GM23338 (cell line): ENCODE measurements around the gene FAM20C. TPM values are rescaled to one million over a fixed set of nuclear protein-coding genes. Genes with fewer than 3 reads are reported as not detected.

ENCODE experiments used
- ATAC-seq: fragments of 200-7000 bp; cut with Tn5 transposase; 3 replicates; pipeline ENCODE4 v1.9.1; 2020
- DNase-seq: peaks from one replicate; pipeline ENCODE4 v3.0.0-alpha.2; 2015; ENCODE audit warnings: low spot score
- H2AFZ ChIP-seq: fragments of 200-600 bp; sonication (generic); 2 replicates; pipeline ENCODE4 v1.8.0; 2016; ENCODE audit warnings: antibody characterized with exemption, mild to moderate bottlenecking, moderate library complexity
- H3F3A ChIP-seq: fragments of 200-600 bp; sonication (generic); replicated peaks from 2 replicates; pipeline ENCODE4 v1.8.0; 2017; ENCODE audit warnings: antibody characterized with exemption, mixed run types, low read depth
- H3K27ac ChIP-seq: fragments of 200-600 bp; sonication (generic); 2 replicates; pipeline ENCODE4 v1.6.1; 2016; ENCODE audit warnings: low read depth
- H3K27me3 ChIP-seq: fragments of 200-600 bp; sonication (generic); 2 replicates; pipeline ENCODE4 v1.8.0; 2016; ENCODE audit warnings: mild to moderate bottlenecking, mixed run types, moderate library complexity; ENCODE audit not compliant: insufficient read depth
- H3K36me3 ChIP-seq: fragments of 200-600 bp; sonication (generic); 2 replicates; pipeline ENCODE4 v1.8.0; 2016; ENCODE audit warnings: mild to moderate bottlenecking; ENCODE audit not compliant: insufficient read depth
- H3K4me1 ChIP-seq: fragments of 200-600 bp; sonication (generic); 2 replicates; pipeline ENCODE4 v1.8.0; 2016; ENCODE audit warnings: mild to moderate bottlenecking, moderate library complexity; ENCODE audit not compliant: insufficient read depth
- H3K4me2 ChIP-seq: fragments of 200-600 bp; sonication (generic); 2 replicates; pipeline ENCODE4 v1.7.1; 2017; ENCODE audit warnings: mixed run types
- H3K4me3 ChIP-seq: fragments of 200-600 bp; sonication (generic); 2 replicates; pipeline ENCODE4 v1.6.1; 2016; ENCODE audit warnings: mixed run types
- H3K79me2 ChIP-seq: fragments of 200-600 bp; sonication (generic); replicated peaks from 2 replicates; pipeline ENCODE4 v1.8.0; 2017; ENCODE audit warnings: mild to moderate bottlenecking; ENCODE audit not compliant: insufficient read depth
- H3K9me2 ChIP-seq: fragments of 200-600 bp; sonication (generic); 2 replicates; pipeline ENCODE4 v1.8.0; 2017; ENCODE audit not compliant: insufficient read depth
- H4K20me1 ChIP-seq: fragments of 200-600 bp; sonication (generic); replicated peaks from 2 replicates; pipeline ENCODE4 v1.8.0; 2017; ENCODE audit warnings: mild to moderate bottlenecking; ENCODE audit not compliant: insufficient read depth
- H3K27ac Mint-ChIP-seq: 2 replicates; pipeline ENCODE4 v1.8.0; 2020; ENCODE audit warnings: inconsistent platforms, mild to moderate bottlenecking, moderate library complexity, mixed read lengths
- H3K27me3 Mint-ChIP-seq: 3 replicates; pipeline ENCODE4 v1.8.0; 2022; ENCODE audit warnings: low read depth, mild to moderate bottlenecking, moderate library complexity, mixed read lengths, inconsistent platforms; ENCODE audit not compliant: insufficient read depth, poor library complexity
- H3K36me3 Mint-ChIP-seq: 3 replicates; pipeline ENCODE4 v1.8.0; 2021; ENCODE audit warnings: low read depth, mild to moderate bottlenecking, inconsistent platforms, moderate library complexity, mixed read lengths
- H3K4me1 Mint-ChIP-seq: 3 replicates; pipeline ENCODE4 v1.8.0; 2020; ENCODE audit warnings: mild to moderate bottlenecking, inconsistent platforms, mixed read lengths
- H3K4me3 Mint-ChIP-seq: 3 replicates; pipeline ENCODE4 v1.8.0; 2021; ENCODE audit warnings: moderate library complexity, mild to moderate bottlenecking, inconsistent platforms, mixed read lengths
- H3K9me3 Mint-ChIP-seq: 3 replicates; pipeline ENCODE4 v1.8.0; 2020; ENCODE audit warnings: moderate library complexity, mild to moderate bottlenecking, inconsistent platforms, mixed read lengths
- EZH2 ChIP-seq: fragments of 200-600 bp; sonication (generic); IDR thresholded peaks from one replicate; pipeline ENCODE4 v1.8.0; 2017; ENCODE audit warnings: antibody characterized with exemption, mild to moderate bottlenecking, low read depth; ENCODE audit not compliant: unreplicated experiment
- JUNB ChIP-seq: IDR thresholded peaks from one replicate; pipeline ENCODE4 v1.6.1; 2016; ENCODE audit warnings: antibody characterized with exemption; ENCODE audit not compliant: unreplicated experiment
- NANOG ChIP-seq: IDR thresholded peaks from 2 replicates; pipeline ENCODE4 v1.6.1; 2016; ENCODE audit warnings: antibody characterized with exemption, borderline replicate concordance
- ZNF331 ChIP-seq: fragments of 250-450 bp; sonication (Bioruptor Pico); IDR thresholded peaks from 2 replicates; pipeline ENCODE4 v1.5.0; 2020; ENCODE audit warnings: low read depth, mild to moderate bottlenecking, moderate library complexity
- polyA plus RNA-seq: library from polyadenylated mRNA; unstranded; fragments of >200 nt; fragmentation: Nextera tagmentation; extraction: Ambion mirVana; gene quantifications from 2 replicates; pipeline ENCODE4 v1.2.1, GENCODE V29; 2016
- total RNA-seq: library from RNA; depleted of rRNA; stranded (reverse); fragments of >200 nt; shearing (Covaris generic); gene quantifications from 2 replicates; pipeline ENCODE4 v1.2.3, GENCODE V29; 2014
- TF ChIP-seq, protein P1 (sequence below): IDR thresholded peaks from one replicate; pipeline ENCODE4 v1.6.1; 2018; ENCODE audit warnings: antibody characterized with exemption; ENCODE audit not compliant: unreplicated experiment
- TF ChIP-seq, protein P2 (sequence below), 2 experiments: fragments of 200-600 bp in 1 of 2; sonication (generic) in 1 of 2; conservative IDR thresholded peaks; 2 replicates each; pipeline versions ENCODE4 v1.5.1 to v1.6.1; 2016 to 2017; ENCODE audit warnings: antibody characterized with exemption in 2 of 2, low read depth in 2 of 2, mild to moderate bottlenecking in 2 of 2, moderate library complexity in 1 of 2
- TF ChIP-seq, protein P3 (sequence below): IDR thresholded peaks from 2 replicates; pipeline ENCODE4 v1.6.1; 2016; ENCODE audit warnings: antibody characterized with exemption

FAM20C gene
- total and polyA plus RNA-seq, 2 experiments from 2014 or later: 7.6 to 24.8 TPM

DNA sequence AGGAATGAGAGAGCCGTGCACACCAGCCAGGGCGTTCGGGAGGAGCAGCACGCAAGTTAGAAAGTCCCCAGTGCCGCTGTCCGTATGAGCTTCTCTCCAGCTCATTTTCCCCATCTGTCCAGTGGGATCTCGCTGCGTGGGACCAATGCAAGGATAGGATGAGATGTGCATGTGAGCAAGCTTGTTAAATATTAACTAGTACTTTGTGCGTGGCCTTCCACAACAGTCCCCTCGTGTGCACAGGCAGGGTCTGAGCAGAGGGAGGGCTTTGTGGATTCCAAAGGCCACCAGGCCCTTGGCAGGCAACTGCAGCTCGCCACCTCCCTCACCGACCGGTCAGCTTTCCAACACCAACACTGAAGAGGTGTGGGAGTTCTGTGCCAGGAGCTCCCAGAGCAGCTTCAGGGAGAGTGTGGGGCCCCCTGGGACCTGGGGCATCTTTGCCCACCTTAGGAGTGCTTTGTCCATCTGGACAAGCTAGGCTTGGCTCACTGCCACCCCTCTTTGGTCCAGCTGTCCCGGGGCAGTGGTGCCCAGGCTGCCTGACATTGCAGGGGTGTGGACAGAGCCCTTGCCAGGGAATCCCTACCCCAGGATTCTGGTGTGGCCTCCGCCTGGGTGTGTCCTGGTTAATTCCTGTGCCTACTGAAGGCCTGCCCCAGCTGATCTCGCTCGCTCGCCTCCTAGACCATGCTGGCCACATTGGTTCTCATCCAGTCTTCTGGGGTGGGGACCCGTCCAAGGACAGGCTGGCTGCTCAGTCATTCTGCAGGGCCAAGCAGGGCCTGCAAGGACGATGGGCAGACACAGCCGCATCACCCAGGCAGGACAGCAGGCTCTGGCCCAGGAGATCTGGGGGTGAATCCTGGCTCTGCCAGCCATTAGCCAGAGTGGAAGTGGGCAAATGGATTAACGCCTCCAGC, 5.3 kb downstream of the FAM20C start:
- H3K4me3 Mint-ChIP-seq: no peak overlapping the region
- no peak overlapping the region for H3K27ac ChIP-seq
- H3K4me1 ChIP-seq: peaks cover 11% of the 10 kb centered on the region
- no peaks in the 10 kb centered on the region for H3K27me3 ChIP-seq
- peaks cover 24% of the 10 kb centered on the region for H3K27me3 Mint-ChIP-seq
- peaks cover 36% of the 10 kb centered on the region for H3K4me1 Mint-ChIP-seq
- 0 out of 2 replicates have a peak, but pooled peaks cover 7% of the 10 kb centered on the region for H4K20me1 ChIP-seq
- TF ChIP-seq, protein P1, sequence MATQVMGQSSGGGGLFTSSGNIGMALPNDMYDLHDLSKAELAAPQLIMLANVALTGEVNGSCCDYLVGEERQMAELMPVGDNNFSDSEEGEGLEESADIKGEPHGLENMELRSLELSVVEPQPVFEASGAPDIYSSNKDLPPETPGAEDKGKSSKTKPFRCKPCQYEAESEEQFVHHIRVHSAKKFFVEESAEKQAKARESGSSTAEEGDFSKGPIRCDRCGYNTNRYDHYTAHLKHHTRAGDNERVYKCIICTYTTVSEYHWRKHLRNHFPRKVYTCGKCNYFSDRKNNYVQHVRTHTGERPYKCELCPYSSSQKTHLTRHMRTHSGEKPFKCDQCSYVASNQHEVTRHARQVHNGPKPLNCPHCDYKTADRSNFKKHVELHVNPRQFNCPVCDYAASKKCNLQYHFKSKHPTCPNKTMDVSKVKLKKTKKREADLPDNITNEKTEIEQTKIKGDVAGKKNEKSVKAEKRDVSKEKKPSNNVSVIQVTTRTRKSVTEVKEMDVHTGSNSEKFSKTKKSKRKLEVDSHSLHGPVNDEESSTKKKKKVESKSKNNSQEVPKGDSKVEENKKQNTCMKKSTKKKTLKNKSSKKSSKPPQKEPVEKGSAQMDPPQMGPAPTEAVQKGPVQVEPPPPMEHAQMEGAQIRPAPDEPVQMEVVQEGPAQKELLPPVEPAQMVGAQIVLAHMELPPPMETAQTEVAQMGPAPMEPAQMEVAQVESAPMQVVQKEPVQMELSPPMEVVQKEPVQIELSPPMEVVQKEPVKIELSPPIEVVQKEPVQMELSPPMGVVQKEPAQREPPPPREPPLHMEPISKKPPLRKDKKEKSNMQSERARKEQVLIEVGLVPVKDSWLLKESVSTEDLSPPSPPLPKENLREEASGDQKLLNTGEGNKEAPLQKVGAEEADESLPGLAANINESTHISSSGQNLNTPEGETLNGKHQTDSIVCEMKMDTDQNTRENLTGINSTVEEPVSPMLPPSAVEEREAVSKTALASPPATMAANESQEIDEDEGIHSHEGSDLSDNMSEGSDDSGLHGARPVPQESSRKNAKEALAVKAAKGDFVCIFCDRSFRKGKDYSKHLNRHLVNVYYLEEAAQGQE: no peak
- TF ChIP-seq, protein P2, sequence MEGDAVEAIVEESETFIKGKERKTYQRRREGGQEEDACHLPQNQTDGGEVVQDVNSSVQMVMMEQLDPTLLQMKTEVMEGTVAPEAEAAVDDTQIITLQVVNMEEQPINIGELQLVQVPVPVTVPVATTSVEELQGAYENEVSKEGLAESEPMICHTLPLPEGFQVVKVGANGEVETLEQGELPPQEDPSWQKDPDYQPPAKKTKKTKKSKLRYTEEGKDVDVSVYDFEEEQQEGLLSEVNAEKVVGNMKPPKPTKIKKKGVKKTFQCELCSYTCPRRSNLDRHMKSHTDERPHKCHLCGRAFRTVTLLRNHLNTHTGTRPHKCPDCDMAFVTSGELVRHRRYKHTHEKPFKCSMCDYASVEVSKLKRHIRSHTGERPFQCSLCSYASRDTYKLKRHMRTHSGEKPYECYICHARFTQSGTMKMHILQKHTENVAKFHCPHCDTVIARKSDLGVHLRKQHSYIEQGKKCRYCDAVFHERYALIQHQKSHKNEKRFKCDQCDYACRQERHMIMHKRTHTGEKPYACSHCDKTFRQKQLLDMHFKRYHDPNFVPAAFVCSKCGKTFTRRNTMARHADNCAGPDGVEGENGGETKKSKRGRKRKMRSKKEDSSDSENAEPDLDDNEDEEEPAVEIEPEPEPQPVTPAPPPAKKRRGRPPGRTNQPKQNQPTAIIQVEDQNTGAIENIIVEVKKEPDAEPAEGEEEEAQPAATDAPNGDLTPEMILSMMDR (conservative IDR thresholded peaks at IDR 0.05; ENCODE audit: low read depth in 2 of 2): no peak
- TF ChIP-seq NANOG (no peak), JUNB (no peak), ZNF331 (CRISPR knock-in tag) (no peak), EZH2 (no peak)
- TF ChIP-seq, protein P3, sequence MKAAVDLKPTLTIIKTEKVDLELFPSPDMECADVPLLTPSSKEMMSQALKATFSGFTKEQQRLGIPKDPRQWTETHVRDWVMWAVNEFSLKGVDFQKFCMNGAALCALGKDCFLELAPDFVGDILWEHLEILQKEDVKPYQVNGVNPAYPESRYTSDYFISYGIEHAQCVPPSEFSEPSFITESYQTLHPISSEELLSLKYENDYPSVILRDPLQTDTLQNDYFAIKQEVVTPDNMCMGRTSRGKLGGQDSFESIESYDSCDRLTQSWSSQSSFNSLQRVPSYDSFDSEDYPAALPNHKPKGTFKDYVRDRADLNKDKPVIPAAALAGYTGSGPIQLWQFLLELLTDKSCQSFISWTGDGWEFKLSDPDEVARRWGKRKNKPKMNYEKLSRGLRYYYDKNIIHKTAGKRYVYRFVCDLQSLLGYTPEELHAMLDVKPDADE: no peak
- H3K27ac Mint-ChIP-seq: no peak overlapping the region
- H3K4me2 ChIP-seq: no peak overlapping the region
- H3K9me2 ChIP-seq: no peaks in the 10 kb centered on the region
- no peaks in the 10 kb centered on the region for H3K9me3 Mint-ChIP-seq
- no peak for ATAC-seq
- no peak overlapping the region for H3K4me3 ChIP-seq
- peaks cover 33% of the 10 kb centered on the region for H3K79me2 ChIP-seq
- peaks cover 72% of the 10 kb centered on the region for H3K36me3 Mint-ChIP-seq
- H3F3A ChIP-seq: no peaks in the 10 kb centered on the region
- no peak overlapping the region for H2AFZ ChIP-seq
- DNase-seq: no peak
- peaks cover 12% of the 10 kb centered on the region; the same call in 1 of the 2 replicates for H3K36me3 ChIP-seq
